HepG2 (cell line): ENCODE measurements around the gene BPIFB2. TPM values are rescaled to one million over a fixed set of nuclear protein-coding genes. Genes with fewer than 3 reads are reported as not detected.

Source experiments
- FOXA1 ChIP-seq, 2 experiments: fragments of 450-650 bp in 1 of 2; sonication (generic) in 1 of 2; formaldehyde crosslinking in 1 of 2; IDR thresholded peaks; 2 replicates each; pipeline versions ENCODE4 v1.4.0 to v1.6.1; 2016 to 2020; ENCODE audit warnings: missing genetic modification reagents in 1 of 2
- HOXA9 ChIP-seq: sonication (generic); formaldehyde crosslinking; IDR thresholded peaks from 2 replicates; pipeline ENCODE4 v1.8.1; 2022; ENCODE audit warnings: missing genetic modification reagents, mild to moderate bottlenecking, moderate library complexity, borderline replicate concordance
- LCORL ChIP-seq, 2 experiments: fragments of 450-650 bp in 1 of 2; sonication (generic) in 1 of 2; formaldehyde crosslinking in 1 of 2; IDR thresholded peaks; 2 replicates each; pipeline versions ENCODE4 v1.5.0 to v1.6.1; 2017 to 2020; ENCODE audit warnings: antibody characterized with exemption in 1 of 2, missing genetic modification reagents in 1 of 2
- NPAS2 ChIP-seq: sonication (generic); formaldehyde crosslinking; IDR thresholded peaks from 2 replicates; pipeline ENCODE4 v1.8.0; 2022; ENCODE audit warnings: mild to moderate bottlenecking, missing genetic modification reagents, borderline replicate concordance
- PAF1 ChIP-seq: IDR thresholded peaks from 2 replicates; pipeline ENCODE4 v1.6.1; 2016; ENCODE audit warnings: missing genetic modification reagents, missing compliant biosample characterization
- PAWR ChIP-seq: sonication (generic); formaldehyde crosslinking; IDR thresholded peaks from 2 replicates; pipeline ENCODE4 v1.4.0; 2020; ENCODE audit warnings: missing genetic modification reagents, mild to moderate bottlenecking, borderline replicate concordance
- RERE ChIP-seq: IDR thresholded peaks from 2 replicates; pipeline ENCODE4 v1.6.1; 2016; ENCODE audit warnings: low read depth, missing genetic modification reagents, missing compliant biosample characterization
- TARDBP ChIP-seq: sonication (generic); formaldehyde crosslinking; IDR thresholded peaks from 2 replicates; pipeline ENCODE4 v1.8.0; 2022; ENCODE audit warnings: mild to moderate bottlenecking, missing genetic modification reagents
- U2AF1 ChIP-seq: fragments of 200-400 bp; formaldehyde crosslinking; optimal IDR thresholded peaks from 2 replicates; pipeline ENCODE3; 2017; ENCODE audit warnings: mild to moderate bottlenecking, low read depth, low read length
- ZNF18 ChIP-seq: sonication (generic); formaldehyde crosslinking; IDR thresholded peaks from 2 replicates; pipeline ENCODE4 v1.8.0; 2022; ENCODE audit warnings: mild to moderate bottlenecking, missing genetic modification reagents; ENCODE audit not compliant: insufficient replicate concordance
- ZNF333 ChIP-seq: sonication (generic); formaldehyde crosslinking; IDR thresholded peaks from 2 replicates; pipeline ENCODE4 v1.4.0; 2020; ENCODE audit warnings: mild to moderate bottlenecking, missing genetic modification reagents, borderline replicate concordance
- ZNF607 ChIP-seq: sonication (generic); formaldehyde crosslinking; IDR thresholded peaks from 2 replicates; pipeline ENCODE4 v1.5.1; 2020; ENCODE audit warnings: missing genetic modification reagents, mild to moderate bottlenecking, borderline replicate concordance
- ZNF790 ChIP-seq: sonication (generic); formaldehyde crosslinking; IDR thresholded peaks from 2 replicates; pipeline ENCODE4 v1.8.0; 2022; ENCODE audit warnings: missing genetic modification reagents, mild to moderate bottlenecking, borderline replicate concordance
- ZNF841 ChIP-seq: sonication (generic); formaldehyde crosslinking; IDR thresholded peaks from 2 replicates; pipeline ENCODE4 v1.8.1; 2023; ENCODE audit warnings: missing genetic modification reagents, borderline replicate concordance
- ZNF883 ChIP-seq: sonication (generic); formaldehyde crosslinking; IDR thresholded peaks from 2 replicates; pipeline ENCODE4 v1.5.1; 2020; ENCODE audit warnings: mild to moderate bottlenecking, missing genetic modification reagents; ENCODE audit errors: not compliant biosample characterization
- polyA plus RNA-seq, 8 experiments: library from polyadenylated mRNA; depleted of rRNA in 3 of 8; stranded (reverse) in 7 of 8; unstranded in 1 of 8; fragments of >200 nt; fragmentation: Illumina TruSeq in 4 of 8; extraction: Trizol in 4 of 8; gene quantifications; 2 replicates each; pipeline versions ENCODE4 v1.2.1 to v1.2.3, GENCODE V29; 2011 to 2016; ENCODE audit warnings: low read depth in 4 of 8, missing spikeins in 1 of 8, mixed read lengths in 1 of 8; ENCODE audit not compliant: insufficient read depth in 1 of 8
- total RNA-seq, 5 experiments: library from RNA; depleted of rRNA; stranded (reverse); fragments of >200 nt; fragmentation: Illumina TruSeq; extraction: Trizol; gene quantifications; 2 replicates each; pipeline ENCODE4 v1.2.3, GENCODE V29; 2016; ENCODE audit warnings: low read depth in 1 of 5
- TF ChIP-seq, protein P1 (sequence below): sonication (generic); formaldehyde crosslinking; IDR thresholded peaks from 2 replicates; pipeline ENCODE4 v1.8.0; 2022; ENCODE audit warnings: mild to moderate bottlenecking, missing genetic modification reagents, borderline replicate concordance
- TF ChIP-seq, protein P2 (sequence below): sonication (generic); formaldehyde crosslinking; conservative IDR thresholded peaks from 2 replicates; pipeline ENCODE4 v1.4.0; 2020; ENCODE audit warnings: missing genetic modification reagents

Gene BPIFB2
- total and polyA plus RNA-seq, 2 of the 13 experiments (the other 11 are each of a cell fraction or from before 2014, with no cell fraction given) = 54.5 to 902 TPM

- TF ChIP-seq RERE (CRISPR knock-in tag) (no peak), PAWR (CRISPR knock-in tag) (no peak; the same call in 1 of the 2 replicates), PAF1 (no peak; the same call in none of the 2 replicates), ZNF790 (CRISPR knock-in tag) (peak; percentile 73; the same call in 1 of the 2 replicates), U2AF1 (peak; percentile 91), TARDBP (CRISPR knock-in tag) (no peak), HOXA9 (no peak), ZNF883 (no peak), NPAS2 (CRISPR knock-in tag) (no peak), ZNF607 (0 out of 2 replicates have a peak, but pooled peaks have one; percentile 22), ZNF841 (CRISPR knock-in tag) (no peak), ZNF18 (CRISPR knock-in tag) (no peak), FOXA1 (IDR thresholded peaks at IDR 0.05) (no peak), FOXA1 (CRISPR knock-in tag; IDR thresholded peaks at IDR 0.05) (no peak), LCORL (IDR thresholded peaks at IDR 0.05) (no peak), LCORL (CRISPR knock-in tag; IDR thresholded peaks at IDR 0.05) (peak; percentile 36; the same call in 1 of the 2 replicates), ZNF333 (peak; percentile 45; the same call in 1 of the 2 replicates)
- TF ChIP-seq, protein P1, sequence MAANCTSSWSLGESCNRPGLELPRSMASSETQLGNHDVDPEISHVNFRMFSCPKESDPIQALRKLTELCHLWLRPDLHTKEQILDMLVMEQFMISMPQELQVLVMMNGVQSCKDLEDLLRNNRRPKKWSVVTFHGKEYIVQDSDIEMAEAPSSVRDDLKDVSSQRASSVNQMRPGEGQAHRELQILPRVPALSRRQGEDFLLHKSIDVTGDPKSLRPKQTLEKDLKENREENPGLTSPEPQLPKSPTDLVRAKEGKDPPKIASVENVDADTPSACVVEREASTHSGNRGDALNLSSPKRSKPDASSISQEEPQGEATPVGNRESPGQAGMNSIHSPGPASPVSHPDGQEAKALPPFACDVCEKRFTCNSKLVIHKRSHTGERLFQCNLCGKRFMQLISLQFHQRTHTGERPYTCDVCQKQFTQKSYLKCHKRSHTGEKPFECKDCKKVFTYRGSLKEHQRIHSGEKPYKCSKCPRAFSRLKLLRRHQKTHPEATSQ (CRISPR knock-in tag) = no peak
- TF ChIP-seq, protein P2, sequence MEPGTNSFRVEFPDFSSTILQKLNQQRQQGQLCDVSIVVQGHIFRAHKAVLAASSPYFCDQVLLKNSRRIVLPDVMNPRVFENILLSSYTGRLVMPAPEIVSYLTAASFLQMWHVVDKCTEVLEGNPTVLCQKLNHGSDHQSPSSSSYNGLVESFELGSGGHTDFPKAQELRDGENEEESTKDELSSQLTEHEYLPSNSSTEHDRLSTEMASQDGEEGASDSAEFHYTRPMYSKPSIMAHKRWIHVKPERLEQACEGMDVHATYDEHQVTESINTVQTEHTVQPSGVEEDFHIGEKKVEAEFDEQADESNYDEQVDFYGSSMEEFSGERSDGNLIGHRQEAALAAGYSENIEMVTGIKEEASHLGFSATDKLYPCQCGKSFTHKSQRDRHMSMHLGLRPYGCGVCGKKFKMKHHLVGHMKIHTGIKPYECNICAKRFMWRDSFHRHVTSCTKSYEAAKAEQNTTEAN (CRISPR knock-in tag) = no peak
These were observed 19.6 kb downstream of the BPIFB2 start (continued) for GRCh38 chr20:33026779-33027759.
